ENCODE results near the gene OR51B4. TPM values are rescaled to one million over a fixed set of nuclear protein-coding genes. Genes with fewer than 3 reads are reported as not detected.

The OR51B4 gene
- total and polyA plus RNA-seq, 2 experiments from 2014 or later: not detected

GRCh38 chr11:5290106-5290505, 11.6 kb downstream of the OR51B4 start:
- Histone ChIP-seq H3K9me2 (ENCODE audit: insufficient read depth) (no peaks in the 10 kb centered on the region), H3K27ac (ENCODE audit: low read depth) (no peak overlapping the region), H3K79me2 (replicated peaks; ENCODE audit: insufficient read depth) (no peaks in the 10 kb centered on the region), H3K4me3 (no peak overlapping the region), H4K20me1 (replicated peaks; ENCODE audit: insufficient read depth) (no peaks in the 10 kb centered on the region), H3F3A (replicated peaks; ENCODE audit: low read depth) (no peaks in the 10 kb centered on the region), H3K27me3 (ENCODE audit: insufficient read depth) (no peaks in the 10 kb centered on the region), H3K4me1 (ENCODE audit: insufficient read depth) (no peaks in the 10 kb centered on the region), H2AFZ (no peak overlapping the region), H3K36me3 (ENCODE audit: insufficient read depth) (no peaks in the 10 kb centered on the region), H3K4me2 (no peak overlapping the region)
- DNase-seq (ENCODE audit: low spot score) (no peak), ATAC-seq (no peak)
- Mint-ChIP-seq H3K9me3 (no peaks in the 10 kb centered on the region), H3K36me3 (ENCODE audit: low read depth) (no peaks in the 10 kb centered on the region; the same call in 2 of the 3 replicates), H3K27me3 (ENCODE audit: insufficient read depth, low read depth, poor library complexity) (no peaks in the 10 kb centered on the region), H3K4me3 (no peak overlapping the region), H3K27ac (no peak overlapping the region), H3K4me1 (no peaks in the 10 kb centered on the region)
- TF ChIP-seq ZNF462 (CRISPR knock-in tag; IDR thresholded peaks at IDR 0.05) (no peak), ZNF331 (CRISPR knock-in tag; IDR thresholded peaks at IDR 0.05; ENCODE audit: low read depth) (no peak), STAT1 (IDR thresholded peaks at IDR 0.05; ENCODE audit: unreplicated experiment) (no peak), CREB1 (CRISPR knock-in tag; IDR thresholded peaks at IDR 0.05; ENCODE audit: low read depth) (no peak), NANOG (IDR thresholded peaks at IDR 0.05; ENCODE audit: borderline replicate concordance) (no peak), ZNF114 (CRISPR knock-in tag; IDR thresholded peaks at IDR 0.05) (no peak), EZH2 (IDR thresholded peaks at IDR 0.05; ENCODE audit: low read depth, unreplicated experiment) (no peak), REST (IDR thresholded peaks at IDR 0.05; ENCODE audit: unreplicated experiment) (no peak), EZH2phosphoT487 (IDR thresholded peaks at IDR 0.05; ENCODE audit: unreplicated experiment) (no peak), CTCF (conservative IDR thresholded peaks at IDR 0.05; ENCODE audit: low read depth in 2 of 2) (no peak), ETS1 (IDR thresholded peaks at IDR 0.05) (no peak), POLR2AphosphoS5 (IDR thresholded peaks at IDR 0.05; ENCODE audit: low read depth) (no peak), JUNB (IDR thresholded peaks at IDR 0.05; ENCODE audit: unreplicated experiment) (no peak)
